GM21529 (cell line): ENCODE results near the gene RSU1.

Source experiments
- ATAC-seq: cut with Tn5 transposase; IDR thresholded peaks from one replicate; pipeline ENCODE4 v1.9.1; 2021; ENCODE audit not compliant: unreplicated experiment

Gene RSU1

GRCh38 chr10:16685551-16685950 is 131.7 kb downstream of the RSU1 start:
- ATAC-seq, result no peak

GRCh38 chr10:16681521-16681920 is 135.7 kb downstream of the RSU1 start:
- no peak for ATAC-seq

GRCh38 chr10:16679511-16679910 is 137.7 kb downstream of the RSU1 start:
- no peak for ATAC-seq

- ATAC-seq, result no peak
Measured at GRCh38 chr10:16675334-16675733, 141.9 kb downstream of the RSU1 start.

- no peak for ATAC-seq
Measured at GRCh38 chr10:16674147-16674703, 143.0 kb downstream of the RSU1 start.

GRCh38 chr10:16673443-16673842 is 143.8 kb downstream of the RSU1 start:
- no peak for ATAC-seq

- ATAC-seq, result no peak
Measured at GRCh38 chr10:16663444-16663843, 153.8 kb downstream of the RSU1 start.

- ATAC-seq, result no peak
Measured at GRCh38 chr10:16662923-16663322, 154.3 kb downstream of the RSU1 start.

GRCh38 chr10:16656895-16657294 is 160.3 kb downstream of the RSU1 start:
- ATAC-seq, result no peak

- ATAC-seq, result peak; percentile 75
Measured at GRCh38 chr10:16653224-16653623, 164.0 kb downstream of the RSU1 start.

GRCh38 chr10:16652154-16652553 is 165.1 kb downstream of the RSU1 start:
- ATAC-seq, result no peak

GRCh38 chr10:16649757-16650156 is 167.5 kb downstream of the RSU1 start:
- no peak for ATAC-seq

GRCh38 chr10:16648366-16648765 is 168.9 kb downstream of the RSU1 start:
- ATAC-seq, result no peak

- ATAC-seq, result no peak
Measured at GRCh38 chr10:16646181-16647059, 170.8 kb downstream of the RSU1 start.

- no peak for ATAC-seq
Measured at GRCh38 chr10:16644146-16644545, 173.1 kb downstream of the RSU1 start.

- no peak for ATAC-seq
Measured at GRCh38 chr10:16643502-16643901, 173.7 kb downstream of the RSU1 start.

- ATAC-seq, result no peak
Measured at GRCh38 chr10:16640153-16640552, 177.1 kb downstream of the RSU1 start.

GRCh38 chr10:16639471-16639870 is 177.8 kb downstream of the RSU1 start:
- ATAC-seq, result no peak

- ATAC-seq, result no peak
Measured at GRCh38 chr10:16632996-16633395, 184.2 kb downstream of the RSU1 start.

- ATAC-seq, result no peak
Measured at GRCh38 chr10:16626697-16627096, 190.5 kb downstream of the RSU1 start.

- no peak for ATAC-seq
Measured at GRCh38 chr10:16612981-16613355, 204.3 kb downstream of the RSU1 start.

GRCh38 chr10:16612115-16612980 is 204.9 kb downstream of the RSU1 start:
- ATAC-seq, result no peak
